NCI-H1048 (cell line): ENCODE results near the gene URM1.
"Not testable (repeated sequence)": the region's sequence is repeated elsewhere in the genome, so short reads cannot be mapped to it uniquely, and the experiment has no call there.

Experiments
- DNase-seq: peaks from one replicate; lab custom pipeline; 2025; lab: John Stamatoyannopoulos, UW

URM1 gene

DNA sequence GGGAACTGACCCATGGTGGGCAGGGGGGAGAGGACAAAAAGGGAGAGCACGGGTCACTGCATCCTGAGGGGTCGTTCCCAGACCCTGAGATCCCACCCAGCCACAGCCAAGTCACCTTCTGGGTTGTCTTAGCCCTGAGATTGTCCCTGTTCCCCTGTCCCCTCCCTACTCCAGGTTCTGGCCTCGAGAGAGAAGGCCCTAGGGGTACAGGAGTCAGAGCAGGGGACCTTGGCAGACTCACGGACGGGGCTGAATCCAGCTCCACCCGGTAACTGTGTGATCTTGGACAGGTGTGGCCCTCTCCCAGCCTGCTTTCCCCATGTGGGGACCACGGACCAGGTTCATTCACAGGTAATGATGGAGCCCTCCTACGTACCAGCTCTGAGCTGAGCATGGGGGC, 38.3 kb downstream of the URM1 start:
- DNase-seq, result no peak

DNA sequence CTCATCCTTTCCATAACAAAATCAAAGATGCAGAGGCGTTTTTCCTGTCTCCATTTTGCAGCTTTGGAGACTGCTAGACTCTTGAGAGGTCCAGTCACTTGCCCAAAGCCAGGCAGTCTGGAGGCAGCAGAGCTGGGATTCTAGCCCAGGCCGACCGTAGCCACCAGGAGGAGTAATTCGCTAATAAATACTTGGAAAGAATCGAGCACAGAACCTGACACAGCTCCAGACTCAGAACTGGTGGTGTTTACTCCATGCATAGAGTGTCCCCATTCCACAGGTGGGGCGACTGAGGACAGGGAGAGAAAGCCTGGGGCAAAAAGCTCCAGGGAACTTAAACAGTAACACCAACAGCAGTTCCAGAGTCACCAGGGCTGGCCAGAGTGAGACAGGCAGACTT, 38.8 kb downstream of the URM1 start:
- no peak for DNase-seq

DNA sequence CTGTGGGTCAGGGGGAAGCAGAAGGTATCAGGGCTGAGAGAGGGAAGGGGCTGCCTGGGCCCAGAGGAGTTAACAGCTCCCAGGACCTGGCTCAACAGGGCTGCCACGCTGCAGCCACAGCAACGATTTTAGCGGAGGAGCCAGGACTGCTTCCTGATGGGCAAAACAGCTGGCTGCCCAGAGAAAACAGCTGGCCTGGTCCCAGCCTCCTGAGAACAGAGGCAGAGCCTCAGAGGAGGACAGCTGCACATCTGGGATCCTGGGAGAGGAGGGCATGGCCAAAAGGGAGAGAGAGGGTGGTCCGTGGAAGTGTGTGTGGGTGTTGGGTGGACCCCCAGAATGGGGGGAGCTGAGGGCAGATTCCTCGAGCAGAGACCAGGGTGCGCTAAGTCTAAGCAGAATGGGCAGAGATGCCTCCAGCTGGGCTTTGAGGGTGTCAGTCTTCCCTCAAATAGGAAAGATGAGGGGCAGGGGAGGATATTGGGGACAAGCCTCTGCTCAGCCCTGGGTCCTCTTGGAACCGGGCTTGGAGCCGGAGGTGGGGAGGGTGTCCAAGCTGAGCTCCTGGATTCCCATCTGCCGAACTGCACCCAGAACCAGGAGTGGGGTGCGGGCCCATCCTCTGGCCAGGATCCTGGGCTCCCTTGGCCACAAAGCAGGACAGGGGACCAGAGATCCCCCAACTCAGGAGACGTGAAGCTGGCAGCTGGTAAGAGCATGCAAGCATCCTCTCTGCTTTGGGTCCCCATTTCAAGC, 40.4 kb downstream of the URM1 start:
- DNase-seq, result no peak

DNA sequence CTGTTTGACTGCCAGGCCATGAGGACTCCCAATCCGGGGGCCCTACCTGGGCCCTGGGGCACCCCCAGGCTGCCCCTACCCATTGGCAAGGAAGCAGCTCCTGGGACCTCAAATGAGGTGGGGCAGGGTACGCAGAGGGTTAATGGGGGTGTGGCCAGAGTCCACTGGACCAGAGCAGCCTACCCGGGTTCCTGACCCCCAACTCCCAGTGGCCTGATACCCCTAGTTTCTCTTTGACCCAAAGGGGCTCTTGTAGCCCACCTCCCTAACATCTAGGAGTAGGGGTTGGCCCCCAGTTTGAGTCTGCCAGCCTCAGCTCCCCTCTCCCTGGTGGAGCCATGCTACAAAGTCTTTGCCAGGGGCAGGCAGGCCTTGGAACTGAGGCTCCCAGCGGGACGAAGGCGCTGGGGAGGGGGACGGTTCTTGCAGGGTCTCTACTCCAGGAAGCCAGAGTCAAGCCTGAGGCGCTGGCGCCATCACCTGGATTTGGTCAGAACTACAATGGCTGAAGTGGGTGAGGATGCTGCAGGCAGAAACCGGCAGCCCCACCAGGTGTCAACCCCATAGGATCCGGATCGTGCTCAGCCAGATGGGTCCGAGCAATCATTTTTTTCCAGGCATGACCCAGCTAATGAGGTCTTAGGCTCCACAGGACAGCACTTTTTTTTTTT, 41.1 kb downstream of the URM1 start:
- no peak for DNase-seq

DNA sequence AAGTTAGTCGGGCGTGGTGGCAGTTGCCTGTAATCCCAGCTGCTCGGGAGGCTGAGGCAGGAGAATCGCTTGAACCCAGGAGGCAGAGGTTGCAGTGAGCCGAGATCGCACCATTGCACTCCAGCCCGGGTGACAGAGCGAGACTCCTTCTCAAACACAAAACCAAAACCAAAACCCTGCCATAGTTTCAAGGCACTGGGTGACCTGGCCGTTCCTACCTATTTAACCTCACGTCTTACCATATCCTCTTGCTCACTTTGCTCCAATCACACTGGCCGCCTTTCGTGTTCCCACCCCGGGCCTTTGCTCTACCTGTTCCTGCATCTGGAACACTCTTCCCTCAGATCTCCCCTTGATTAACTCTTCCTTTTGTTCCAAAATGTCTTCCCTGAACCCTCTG, 42.6 kb downstream of the URM1 start:
- not testable (repeated sequence) for DNase-seq

DNA sequence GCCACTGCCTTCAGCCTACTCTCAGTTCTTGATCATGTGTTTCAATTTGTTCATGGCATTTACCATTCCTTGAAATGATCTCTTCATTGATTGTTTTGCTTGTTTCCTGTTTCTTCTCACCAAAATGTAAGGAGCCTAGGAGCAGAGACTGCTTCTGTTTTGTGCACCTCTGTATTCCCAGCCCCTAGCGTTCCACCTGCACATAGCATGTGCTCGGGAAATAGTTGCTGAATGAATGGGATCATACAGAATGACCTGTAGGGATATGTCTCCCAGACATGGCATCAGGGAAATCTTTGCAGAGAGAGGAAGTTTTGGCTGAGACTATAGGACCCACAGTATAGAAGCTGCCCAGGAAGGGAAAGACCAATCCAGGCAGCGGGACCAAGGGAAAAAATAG, 43.3 kb downstream of the URM1 start:
- no peak for DNase-seq

DNA sequence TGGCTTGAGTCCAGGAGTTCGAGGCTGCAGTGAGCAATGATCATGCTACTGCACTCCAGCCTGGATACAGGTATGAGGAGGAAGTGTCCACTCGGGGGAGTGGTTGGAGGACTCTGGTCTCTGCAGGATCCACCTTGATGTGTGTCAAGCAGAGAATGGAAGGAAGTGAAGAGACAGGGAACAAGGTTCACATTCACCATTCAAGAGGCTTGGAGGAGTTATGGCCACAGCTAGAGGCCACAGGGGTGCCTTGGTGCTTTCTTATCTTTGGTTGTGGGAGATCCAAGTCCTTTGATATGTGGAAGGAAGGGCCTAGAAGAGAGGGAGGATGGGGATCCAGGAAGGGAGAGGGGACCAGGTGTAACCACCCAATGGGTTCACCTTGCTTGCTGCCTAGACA, 44.1 kb downstream of the URM1 start:
- DNase-seq, result no peak

DNA sequence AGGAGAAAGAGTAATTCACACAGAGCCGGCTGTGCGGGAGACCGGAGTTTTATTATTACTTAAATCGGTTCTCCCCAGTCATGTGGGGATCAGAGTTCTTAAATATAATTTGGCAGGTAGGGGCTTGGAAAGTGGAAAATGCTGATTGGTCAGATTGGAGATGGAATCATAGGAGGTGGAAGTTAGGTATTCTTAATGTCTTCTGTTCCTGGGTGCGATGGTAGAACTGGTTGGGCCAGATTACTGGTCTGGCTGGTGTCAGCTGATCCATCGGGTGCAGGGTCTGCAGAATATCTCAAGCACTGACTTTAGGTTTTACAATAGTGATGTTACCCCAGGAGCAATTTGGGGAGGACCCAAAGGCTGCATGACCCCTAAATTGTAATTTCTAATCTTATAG, 44.8 kb downstream of the URM1 start:
- DNase-seq, result no peak

DNA sequence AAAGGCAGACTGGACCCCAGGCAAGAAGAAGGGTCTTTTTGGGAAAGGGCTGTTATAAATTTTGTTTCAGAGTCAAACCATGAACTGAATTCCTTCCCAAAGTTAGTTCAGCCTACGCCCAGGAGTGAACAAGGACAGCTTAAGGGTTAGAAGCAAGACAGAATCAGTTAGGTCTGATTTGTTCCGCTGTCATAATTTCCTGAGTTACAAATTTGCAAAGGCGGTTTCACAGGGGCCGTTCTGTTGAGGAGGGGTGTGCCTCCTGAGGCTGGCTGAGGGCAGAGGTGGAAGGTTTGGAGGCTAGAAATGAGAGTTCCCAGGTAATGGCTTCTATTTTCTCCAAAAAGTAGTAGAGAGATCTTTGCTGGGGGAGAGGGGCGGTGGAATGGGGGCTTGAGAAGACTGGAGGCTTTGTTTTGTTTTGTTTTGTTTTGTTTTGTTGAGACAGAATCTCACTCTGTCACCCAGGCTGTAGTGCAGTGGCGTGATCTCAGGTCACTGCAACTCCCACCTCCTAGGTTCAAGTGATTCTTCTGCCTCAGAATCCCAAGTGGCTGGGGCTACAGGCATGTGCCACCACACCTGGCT, 45.4 kb downstream of the URM1 start:
- DNase-seq, result no peak

DNA sequence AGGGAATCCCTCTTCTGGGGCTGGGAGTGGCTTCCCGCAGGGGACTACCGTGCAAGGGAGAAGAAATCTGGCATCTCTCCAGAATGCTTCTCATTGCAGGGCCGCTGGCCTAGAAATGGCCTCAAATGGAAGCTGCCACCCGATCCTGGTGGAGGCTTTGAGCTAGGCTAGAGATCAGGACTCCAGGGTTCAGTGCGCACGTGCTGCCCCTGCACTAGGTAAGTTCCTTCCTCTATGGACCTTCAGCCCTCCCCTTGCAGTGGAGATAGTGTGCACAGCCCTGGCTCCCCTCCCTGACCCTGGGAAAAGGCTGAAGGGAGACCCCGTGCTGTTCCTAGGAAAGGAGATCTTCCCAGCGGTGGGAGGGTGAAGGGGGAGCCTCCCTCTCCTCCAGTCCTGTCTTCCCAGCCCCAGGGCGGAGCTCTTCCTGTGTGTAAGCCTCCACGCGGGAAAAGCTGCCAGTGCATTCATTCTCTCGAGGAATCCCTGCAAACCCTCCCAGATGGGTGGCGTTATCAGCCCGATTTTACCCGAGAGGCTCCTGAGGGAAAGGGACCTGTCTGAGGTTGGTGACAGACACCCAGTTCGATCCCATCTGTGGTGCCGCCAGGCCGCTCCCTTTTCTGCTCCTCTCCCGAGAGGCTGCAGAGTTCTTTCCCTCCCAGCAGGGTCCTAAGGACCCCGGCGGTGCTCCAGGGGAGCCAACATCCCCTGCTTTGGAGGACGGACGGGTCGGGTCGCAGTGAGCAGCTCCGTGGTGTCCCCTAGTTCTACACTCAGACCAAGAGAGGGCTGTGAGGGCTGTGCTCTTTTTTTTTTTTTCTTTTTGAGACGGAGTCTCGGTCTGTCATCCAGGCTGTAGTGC, 48.1 kb downstream of the URM1 start:
- no peak for DNase-seq

DNA sequence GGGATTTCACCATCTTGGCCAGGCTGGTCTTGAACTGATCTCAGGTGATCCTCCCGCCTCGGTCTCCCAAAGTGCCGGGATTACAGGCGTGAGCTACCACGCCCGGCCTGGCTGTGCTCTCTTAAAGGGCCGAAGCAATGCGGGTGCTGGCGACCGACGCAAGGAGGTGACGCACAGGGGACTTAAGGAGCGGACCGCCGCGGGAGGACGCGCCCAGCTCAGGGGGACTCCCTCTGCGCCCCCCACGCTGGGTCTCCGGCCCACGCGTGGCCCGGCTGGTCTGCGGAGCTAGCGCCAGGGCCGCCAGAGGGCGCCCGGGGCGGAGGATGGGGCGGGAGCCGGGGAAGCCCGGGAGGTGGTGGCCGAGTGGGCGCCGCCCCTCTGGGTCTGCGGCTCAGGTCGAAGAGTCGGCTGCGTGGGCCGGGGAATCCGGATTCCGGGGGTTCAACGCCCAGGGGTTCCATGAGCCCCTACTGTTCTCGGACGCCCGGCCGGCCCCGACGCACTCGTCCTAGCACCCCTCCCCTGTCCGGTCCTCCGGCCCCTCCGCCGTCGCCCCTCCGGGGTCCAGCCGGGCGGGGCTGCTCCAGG, 49.0 kb downstream of the URM1 start:
- DNase-seq, result no peak

DNA sequence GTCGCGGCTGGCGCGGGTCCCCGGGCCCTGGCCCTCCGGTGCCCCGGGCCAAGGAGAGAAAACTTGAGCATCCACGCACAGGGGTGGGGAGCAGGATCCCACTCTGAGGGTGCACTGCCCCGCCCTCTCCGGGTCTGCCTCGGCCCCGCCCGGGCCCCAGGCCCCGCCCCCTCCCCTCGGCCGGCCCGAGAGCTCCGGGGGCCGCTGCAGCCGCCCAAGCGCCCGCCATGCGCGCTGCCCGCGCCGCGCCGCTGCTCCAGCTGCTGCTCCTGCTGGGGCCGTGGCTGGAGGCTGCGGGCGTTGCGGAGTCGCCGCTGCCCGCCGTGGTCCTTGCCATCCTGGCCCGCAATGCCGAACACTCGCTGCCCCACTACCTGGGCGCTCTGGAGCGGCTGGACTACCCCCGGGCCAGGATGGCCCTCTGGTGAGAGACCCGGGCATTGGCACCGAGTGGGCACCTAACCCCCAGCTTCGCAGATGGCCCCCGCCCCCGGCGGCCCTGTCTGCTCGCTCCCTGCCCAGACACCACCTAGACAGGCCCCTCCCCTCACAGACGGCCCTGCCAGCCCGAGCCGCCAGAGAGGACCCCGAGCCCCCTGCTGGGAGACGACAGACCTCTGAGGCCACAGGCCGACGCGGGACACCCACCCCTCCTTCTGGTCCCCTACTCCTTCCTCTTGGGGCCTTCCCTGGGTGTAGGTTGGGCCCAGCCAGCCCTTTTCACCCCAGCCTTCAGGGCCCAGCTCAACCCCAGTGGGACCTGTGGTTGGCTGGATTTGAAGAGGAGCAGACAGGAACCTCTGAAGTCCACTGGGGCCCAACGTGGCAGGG, 49.7 kb downstream of the URM1 start, which contains the start of gene CERCAM:
Gene CERCAM, plus strand, starts transcription at position 207 of the 831 bp plus-strand sequence. Its CDS starts 21 bp downstream, at position 228.
- no peak for DNase-seq

DNA sequence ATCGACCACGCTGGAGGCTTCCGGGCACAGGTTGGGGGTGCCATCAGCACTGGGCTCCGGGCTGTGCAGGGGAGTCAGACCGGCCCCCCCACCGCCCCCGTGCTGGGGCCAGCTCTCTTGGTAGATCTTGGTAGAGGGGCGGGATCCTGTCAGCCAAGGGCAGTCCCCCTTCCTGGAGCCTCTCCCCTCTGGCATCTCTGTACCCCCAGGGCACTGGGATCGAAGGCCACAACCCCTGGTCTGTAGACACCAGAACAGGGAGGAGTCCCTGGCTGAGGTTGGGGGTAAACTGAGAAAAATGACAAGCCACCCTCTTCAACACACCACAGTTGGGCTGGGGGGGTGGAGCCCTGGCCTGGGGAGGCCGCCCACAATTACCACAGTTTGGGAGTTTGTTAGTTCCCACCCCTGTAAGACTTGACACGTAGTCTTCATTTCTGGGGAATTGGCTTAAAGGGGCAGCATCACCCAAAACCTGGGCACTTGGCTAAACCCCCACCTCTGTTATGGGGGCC, 50.4 kb downstream of the URM1 start:
- DNase-seq, result no peak

DNA sequence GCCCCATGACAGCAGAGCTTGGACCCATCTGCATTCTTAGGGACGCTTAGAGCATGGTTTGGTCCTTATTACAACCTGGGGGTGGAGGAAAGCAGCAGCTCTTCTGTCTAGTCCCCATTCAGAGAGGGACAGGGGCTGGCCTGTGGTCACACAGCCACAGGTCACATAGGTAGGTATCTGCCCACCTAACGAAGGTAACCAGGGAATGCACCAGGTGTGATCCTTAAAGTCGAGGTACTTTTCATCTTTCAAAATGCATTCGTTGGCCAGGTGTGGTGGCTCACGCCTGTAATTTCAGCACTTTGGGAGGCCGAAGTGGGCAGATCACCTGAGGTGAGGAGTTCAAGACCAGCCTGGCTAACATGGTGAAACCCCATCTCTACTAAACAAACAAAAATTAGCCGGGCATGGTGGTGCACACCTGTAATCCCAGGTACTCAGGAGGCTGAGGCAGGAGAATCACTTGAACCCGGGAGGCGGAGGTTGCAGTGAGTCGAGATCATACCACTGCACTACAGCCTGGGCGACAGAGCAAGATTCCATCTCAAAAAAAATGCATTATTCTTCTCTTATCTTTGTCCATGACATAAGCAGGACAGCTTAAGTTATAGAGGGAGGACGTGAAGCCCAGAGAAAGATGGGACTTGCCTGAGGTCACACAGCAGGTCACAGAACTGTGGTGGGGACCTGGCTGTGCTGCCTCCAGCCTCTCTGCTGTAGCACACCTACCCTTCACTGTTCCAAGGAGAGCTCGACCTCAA, 51.0 kb downstream of the URM1 start:
- DNase-seq, result not testable (repeated sequence)

DNA sequence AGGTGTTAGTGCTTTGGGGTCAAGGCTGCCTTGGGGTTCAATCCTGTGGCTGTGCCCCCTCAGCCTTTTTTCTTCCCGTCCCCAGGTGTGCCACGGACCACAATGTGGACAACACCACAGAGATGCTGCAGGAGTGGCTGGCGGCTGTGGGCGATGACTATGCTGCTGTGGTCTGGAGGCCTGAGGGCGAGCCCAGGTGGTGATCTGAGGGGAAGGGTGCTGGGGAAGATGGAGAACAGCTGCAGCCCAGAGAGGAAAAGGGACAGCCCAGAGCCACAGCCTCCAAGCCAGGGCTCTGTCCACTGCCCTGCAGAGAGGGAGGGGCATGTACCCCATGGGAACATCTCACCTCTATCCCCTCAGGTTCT, 51.6 kb downstream of the URM1 start:
- no peak for DNase-seq

DNA sequence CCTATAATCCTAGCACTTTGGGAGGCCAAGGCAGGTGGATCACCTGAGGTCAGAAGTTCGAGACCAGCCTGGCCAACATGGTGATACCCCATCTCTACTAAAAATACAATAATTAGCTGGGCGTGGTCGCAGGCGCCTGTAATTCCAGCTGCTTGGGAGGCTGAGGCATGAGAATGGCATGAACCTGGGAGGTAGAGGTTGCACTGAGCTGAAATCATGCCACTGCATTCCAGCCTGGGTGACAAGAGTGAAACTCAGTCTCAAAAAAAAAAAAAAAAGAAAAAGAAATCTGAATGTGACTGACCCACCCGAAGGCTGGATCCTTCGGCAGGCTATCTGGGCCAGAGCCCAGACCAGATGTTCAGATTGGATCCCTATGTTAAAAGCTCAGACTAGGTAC, 52.2 kb downstream of the URM1 start:
- DNase-seq, result not testable (repeated sequence)

DNA sequence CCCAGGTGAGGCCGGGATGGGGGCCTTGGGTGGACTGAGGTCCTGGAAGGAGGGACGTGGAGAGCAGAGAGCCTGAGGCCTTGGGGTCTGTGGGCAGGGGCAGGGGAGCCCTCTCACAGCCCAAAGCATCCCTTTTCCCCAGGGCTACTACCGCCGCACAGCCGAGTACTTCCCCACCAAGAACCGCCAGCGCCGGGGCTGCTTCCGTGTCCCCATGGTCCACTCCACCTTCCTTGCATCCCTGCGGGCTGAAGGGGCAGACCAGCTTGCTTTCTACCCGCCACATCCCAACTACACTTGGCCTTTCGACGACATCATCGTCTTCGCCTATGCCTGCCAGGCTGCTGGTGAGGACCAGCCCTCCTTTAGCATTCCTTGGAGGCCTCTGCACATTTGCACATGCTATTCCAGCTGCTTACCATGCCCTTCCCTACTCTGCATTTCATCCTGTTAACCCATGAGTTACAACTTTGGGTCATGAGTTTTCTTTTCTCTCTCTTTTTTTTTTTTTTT, 53.1 kb downstream of the URM1 start:
- DNase-seq, result no peak

DNA sequence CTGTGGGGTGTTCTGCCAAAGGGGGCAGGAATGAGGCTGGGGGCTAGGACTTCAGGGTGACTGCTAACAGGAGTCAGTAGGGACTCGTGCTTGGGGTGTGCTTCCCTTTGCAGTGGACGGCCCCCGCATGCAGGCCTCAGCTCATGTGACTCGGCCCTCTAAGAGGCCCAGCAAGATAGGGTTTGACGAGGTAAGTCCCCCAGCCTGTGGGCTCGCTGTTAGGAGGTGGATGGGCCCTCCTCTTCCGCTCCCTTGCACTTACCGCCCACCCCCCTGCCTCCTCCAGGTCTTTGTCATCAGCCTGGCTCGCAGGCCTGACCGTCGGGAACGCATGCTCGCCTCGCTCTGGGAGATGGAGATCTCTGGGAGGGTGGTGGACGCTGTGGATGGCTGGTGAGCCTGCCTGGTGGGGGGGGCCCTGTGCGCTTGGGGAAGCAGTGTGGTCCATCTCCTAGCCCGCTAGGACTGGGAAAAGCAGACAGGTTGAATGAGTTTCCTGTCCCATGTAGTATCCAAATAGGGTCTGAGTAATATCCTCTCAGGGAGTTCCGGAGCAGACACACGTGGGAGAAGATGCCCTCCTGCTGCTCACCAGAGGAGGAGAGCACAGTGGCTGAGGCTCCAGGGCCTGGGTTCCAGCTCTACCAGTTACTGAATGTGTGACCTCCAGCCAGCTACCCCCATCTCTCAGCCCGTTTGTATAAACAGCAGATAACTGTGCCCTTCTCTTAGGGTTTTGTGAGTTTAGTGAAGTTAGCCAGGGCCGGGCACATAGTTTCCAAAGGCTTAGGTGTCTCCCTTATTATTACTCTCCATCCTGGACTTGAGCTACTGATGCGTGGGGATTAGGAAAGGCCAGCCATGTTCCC, 57.7 kb downstream of the URM1 start:
- DNase-seq, result no peak

DNA sequence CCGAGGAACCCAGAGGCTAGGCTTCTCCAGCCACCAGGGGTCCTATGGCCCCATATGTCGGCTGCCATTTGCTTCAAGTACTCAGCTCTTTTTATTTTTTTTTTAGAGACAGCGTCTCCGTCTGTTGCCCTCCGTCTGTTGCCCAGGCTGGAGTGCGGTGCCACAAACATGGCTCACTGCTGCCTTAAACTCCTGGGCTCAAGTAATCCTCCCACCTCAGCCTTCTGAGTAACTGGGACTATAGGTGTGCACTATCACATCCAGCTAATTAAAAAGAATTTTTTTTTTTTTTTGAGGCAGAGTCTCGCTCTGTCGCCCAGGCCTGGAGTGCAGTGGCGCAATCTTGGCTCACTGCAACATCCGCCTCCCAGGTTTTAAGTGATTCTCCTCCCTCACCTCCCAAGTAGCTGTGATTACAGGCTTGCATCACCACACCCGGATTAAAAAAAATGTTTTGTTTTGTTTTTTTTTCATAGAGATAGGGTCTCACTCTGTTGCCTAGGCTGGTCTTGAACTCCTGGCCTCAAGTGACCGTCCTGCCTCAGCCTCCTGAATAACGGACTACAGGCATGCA, 58.4 kb downstream of the URM1 start:
- DNase-seq, result no peak
